NCI-H146 treated with DMSO at 0.1 percent for 48 hours (cell line): Measurements from ENCODE around the gene NPW.

Experiments
- DNase-seq: peaks from one replicate; lab custom pipeline; 2025; ENCODE audit not compliant: unreplicated experiment; lab: John Stamatoyannopoulos, UW

Gene NPW

DNA sequence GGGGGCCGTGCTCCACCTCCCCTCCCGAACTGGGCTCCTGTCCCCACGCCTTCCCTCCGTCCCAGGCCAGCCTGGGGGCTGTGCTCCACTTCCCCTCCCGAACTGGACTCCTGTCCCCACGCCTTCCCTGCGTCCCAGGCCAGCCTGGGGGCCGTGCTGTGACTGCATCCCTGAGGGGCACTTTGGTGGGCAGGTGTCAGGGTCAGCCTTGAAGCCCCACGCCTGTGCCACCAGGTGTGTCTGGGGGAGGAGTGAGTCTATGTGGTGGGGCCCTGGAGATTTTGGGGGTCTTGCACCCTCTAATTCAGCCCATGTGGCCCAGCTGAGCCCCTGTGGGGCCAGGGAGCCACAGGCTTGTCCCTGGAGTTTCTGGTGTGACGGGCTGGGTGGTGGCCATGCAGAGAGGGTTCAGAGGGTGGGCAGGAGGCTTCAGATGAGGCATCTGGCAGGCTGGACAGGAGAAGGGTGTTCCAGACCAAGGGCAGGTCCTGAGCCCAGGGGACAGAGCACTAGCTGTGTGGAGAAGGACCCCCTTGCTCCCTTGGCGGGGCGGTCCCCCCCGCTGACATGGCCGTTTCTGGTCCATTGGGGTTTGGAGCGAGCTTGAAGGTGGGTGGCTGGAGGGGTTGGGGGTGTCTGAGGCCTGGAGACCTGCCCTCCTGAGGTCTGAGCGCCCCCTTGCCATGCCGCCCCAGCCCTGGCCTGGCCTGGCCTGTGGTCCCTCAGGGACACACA lies 15.3 kb downstream of the NPW start:
- DNase-seq: no peak

DNA sequence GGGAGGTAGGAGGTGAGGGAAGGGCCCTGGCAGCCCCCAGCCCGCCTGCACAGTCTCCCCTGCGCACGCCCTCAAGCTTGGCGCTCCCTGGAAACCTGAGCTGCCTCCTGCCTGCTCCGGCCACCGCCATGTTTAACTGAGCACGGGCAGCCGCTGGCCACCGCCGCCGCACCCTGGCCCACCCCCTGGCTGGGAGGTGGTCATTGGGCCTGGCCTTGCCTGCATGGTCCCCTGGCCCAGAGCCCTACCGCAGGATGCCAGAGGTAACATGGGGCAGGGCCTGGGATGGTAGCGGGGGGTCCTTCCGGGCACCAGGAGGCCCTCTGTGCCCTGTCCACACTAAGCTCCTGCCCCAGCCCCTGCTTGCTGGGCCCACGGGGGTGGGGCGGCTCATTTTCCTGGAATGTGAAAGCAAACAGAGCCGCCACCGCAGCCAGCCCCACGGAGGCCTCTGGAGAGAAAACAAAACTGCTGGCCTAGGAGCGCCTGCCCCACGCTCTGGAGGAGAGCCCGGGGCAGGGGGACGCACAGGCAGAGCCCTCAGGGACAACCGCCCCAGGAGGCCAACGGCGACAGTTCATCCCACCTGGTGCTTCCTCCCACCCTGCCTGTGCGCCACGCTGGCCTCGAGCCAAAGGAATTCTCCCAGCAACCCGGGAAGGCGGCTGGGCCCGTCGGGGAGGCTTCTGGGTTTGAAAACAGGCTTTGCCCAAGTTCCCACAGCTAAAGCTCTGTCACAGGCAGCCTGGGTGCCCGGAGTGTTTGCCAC lies 16.0 kb downstream of the NPW start:
- peak; percentile 18 for DNase-seq

DNA sequence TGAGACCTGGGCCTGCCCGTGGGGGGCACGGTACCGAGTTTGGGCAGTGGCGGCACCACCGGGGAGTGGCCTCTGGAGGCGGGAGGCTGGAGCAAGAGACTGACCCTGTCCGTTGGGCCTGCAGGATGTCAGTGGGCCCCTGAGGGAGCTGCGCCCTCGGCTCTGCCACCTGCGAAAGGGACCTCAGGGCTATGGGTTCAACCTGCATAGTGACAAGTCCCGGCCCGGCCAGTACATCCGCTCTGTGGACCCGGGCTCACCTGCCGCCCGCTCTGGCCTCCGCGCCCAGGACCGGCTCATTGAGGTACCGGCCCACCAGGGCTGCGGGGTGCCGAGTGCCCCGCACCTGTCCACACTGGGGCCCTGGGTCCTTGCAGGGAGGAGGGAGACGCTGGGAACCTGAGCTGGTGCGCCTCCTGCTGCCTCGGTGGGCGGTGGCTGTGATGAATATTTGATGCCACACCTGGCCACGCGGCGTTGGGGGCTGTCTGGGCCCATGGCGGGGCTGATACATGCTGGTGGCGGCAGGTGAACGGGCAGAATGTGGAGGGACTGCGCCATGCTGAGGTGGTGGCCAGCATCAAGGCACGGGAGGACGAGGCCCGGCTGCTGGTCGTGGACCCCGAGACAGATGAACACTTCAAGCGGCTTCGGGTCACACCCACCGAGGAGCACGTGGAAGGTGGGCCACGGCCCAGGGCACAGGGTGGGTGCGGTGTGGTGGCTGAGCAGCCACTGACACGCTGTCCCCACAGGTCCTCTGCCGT lies 16.8 kb downstream of the NPW start:
- no peak for DNase-seq

DNA sequence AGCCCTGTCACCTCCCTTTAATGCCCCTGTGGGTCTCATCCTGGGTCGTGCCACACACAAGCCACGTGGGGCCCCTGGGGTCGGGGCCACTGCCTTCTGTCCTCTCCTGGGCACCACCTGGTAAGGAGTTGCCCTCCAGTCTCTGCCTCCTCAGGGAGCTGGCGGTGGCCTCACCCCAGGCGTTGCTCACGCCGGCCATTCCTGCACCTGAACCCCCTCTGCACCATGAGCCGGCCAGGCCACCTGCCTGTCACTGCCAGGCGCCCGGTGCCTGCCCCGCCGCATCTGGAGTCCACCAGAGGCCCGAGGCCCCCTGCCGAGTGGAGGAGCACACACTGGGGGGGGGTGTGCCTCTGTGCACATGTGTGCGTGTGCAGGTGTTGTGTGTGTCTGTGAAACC lies 17.5 kb downstream of the NPW start:
- DNase-seq: no peak

DNA sequence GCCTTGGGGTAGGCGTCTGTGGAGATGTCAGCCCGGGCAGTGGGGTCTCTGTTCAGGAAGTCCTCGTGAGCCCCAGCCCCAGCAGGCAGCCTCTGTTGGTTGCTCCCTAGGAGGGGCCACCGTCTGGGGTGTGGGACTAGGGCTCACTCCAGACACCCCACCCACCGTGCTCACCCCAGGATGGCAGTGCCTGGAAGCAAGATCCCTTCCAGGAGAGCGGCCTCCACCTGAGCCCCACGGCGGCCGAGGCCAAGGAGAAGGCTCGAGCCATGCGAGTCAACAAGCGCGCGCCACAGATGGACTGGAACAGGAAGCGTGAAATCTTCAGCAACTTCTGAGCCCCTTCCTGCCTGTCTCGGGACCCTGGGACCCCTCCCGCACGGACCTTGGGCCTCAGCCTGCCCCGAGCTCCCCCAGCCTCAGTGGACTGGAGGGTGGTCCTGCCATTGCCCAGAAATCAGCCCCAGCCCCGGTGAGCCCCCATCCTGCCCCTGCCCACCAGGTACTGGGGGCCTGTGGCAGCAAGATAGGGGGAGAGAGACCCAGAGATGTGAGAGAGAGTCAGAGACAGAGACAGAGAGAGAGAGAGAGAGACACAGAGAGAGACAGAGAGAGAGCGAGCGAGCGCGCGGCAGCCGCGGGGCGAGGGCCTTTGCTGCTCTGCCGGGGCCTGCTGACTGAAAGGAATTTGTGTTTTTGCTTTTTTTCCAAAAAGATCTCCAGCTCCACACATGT lies 18.2 kb downstream of the NPW start:
- DNase-seq: no peak

DNA sequence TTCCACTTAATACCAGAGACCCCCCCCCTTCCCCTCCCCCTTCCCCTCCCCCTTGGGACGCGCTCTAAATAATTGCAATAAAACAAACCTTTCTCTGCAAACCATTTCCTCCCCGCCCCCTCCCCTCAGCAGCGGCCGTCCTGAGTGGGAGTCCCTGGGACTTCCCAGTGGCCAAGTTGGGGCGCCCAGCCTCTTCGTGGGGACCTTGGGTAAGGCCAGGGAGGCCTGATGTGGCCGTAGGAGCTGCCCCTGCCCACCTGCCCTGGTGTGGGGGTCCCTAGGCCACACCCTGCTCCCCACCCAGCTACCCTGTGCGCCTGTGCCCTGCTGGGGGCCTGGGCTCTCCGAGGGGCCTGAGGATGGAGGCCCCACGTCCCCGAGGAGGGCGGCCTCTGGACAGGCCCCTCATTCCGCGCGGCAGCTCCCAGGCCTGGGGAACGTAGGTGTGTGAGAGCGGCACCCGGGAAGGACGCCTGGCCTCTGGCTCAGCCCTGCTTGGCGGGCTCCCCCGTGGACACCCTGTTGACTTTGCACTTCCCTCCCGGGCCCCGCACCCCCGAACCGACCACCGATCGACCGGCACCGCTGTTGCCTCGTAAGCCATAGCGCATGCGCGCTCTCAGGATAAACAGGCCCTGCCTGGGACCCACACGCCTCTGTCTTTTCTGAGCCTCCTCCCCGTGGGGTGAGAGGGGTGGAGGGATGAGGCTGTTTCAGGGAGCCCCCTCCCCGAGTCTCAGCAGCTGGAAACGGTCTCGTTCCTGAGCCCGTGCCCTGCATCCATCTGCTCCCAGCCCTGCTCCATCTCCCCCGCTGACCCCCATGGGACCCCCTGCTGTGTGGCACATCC lies 19.0 kb downstream of the NPW start:
- DNase-seq: no peak

DNA sequence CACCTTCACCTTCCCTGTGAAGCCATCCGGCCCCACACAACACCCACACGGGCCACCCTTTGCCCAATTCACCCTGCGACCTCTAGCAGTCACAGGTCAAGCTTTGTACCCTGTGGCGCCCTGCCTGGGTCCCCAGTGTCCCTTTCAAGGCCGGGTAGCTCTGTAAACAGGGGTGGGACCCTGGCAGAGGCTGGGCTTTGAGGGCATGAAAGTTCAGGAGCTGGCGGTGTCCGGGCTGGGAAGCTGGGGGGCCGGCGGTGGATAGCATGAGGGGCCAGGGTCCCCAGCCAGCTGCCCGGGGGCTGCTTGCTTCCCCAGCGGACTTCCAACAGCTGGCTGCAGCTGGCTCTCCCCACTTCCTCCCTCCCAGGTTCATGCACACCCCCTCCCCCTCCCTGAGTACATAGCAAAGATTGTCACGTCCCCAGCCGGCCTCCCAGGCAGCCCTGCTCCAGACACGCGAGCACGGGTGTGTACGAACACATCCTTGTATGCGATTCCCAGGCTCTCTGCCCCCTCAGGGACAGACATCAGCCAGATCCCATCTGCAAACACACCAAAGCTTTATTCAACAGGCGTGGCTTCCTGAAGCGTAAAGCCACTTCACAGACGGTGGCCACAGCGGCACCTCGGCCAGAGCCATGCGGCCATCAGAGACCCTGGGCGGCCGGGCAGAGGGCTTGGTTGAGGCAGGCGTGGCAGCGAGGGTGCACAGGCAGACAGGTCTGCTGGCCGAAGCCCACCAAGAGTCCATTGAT lies 19.9 kb downstream of the NPW start:
- no peak for DNase-seq

DNA sequence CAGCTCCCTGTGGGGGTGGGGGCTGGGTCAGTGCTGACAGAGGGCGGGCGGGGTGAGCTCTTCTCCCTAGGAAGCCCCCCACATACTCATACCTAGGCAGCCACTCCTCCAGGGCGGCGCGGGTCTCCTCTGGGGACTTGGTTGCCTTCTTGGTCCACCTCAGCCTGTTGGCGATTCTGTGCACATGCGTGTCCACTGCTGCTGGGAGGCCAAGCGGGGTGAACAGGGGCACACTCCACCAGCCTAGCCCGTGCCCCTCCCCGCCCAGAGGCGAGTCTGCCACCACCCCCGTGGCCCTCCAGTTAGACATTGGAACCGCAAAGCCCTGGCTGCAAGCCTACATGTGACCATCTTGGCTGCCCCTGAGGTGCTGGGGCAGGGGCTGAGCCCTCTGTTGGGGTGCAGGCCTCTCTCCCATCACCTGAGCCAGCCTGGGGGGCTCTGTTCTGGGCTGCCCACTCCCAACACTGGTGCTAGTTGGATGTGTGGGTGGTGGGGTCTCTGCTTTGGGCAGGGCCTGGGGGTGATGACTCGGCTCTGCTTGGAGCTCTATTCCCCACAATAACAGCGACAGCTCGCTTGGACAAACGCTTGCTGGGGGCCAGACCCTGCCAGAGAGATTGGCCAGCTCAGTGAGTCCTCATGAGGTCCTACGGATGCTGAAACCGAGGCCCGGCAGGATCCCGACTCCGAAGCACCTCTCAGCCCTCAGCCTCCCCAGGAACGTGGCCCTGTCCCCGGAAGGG lies 20.6 kb downstream of the NPW start:
- no peak for DNase-seq

DNA sequence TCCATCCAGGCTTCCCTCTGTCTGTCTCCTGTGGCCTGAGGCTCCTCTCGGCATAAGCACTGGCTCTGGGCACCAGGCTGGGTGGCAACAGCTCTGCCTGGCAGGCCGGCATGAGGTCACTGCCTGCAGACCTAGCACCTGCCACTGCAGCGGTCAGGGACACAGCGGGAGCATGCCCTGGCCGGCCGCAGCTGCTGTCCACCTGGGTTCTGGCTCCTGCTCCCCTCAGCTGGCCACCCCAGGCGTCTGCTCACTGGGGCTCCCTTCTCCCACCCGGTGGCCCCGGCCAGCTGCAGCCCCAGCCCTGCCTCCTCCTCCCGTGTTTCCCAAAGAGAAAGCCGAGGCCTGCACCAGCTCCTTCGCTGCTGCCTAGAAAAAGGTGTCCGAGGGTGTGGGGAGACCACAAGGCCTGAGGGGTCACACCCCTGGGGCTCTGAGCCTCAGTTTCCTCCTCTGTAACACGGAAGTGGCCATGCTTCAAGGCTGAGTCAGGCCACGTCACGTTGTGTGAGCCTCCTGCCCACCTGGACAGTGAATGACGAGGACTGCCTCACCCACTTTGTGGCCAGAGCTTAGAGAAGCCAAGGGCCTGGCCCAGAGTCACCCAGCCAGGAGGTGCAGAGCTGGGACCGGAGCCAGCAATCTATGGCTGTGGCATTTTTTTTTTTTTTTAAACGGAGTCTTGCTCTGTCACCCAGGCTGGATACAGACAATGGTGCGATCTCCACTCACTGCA lies 21.4 kb downstream of the NPW start:
- no peak for DNase-seq

DNA sequence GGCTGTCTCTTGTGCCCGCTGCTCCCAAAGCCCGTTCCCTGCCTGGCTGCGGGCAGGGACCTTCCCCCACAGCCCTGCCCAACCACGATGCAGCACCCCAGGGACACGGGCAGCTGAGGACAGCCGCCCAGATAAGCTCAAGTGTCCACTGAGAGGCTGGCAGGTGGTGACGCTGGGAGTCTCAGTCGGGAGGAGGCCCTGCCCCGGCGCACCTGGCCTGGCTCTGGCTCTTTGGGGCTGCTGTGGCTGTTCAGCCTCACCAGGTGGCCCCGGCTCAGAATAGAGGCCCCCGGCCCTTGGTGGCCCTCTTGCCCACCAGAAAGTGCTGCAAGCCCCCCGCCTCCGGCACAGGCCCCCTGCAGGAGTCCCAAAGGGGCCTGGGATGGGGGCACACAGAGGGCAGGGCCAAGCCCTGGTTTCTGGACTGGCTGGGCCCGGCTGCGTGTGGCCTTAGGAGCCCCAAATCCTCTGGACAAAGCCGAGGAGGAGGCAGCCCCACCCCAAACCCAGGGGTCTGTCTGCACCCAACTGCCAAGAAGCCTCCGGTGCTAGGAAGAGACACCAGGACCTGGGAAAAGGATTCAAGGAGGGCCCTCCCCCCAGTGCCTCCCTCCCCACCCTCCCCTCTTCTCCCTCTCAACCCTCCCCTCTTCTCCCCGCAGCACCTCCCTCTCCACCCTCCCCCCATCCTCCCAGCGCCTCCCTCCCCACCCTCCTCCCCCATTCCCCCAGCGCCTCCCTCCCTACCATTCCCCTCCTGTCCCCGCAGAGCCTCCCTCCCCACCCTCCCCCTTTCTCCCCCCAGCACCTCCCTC lies 22.8 kb downstream of the NPW start:
- DNase-seq: peak; percentile 60

DNA sequence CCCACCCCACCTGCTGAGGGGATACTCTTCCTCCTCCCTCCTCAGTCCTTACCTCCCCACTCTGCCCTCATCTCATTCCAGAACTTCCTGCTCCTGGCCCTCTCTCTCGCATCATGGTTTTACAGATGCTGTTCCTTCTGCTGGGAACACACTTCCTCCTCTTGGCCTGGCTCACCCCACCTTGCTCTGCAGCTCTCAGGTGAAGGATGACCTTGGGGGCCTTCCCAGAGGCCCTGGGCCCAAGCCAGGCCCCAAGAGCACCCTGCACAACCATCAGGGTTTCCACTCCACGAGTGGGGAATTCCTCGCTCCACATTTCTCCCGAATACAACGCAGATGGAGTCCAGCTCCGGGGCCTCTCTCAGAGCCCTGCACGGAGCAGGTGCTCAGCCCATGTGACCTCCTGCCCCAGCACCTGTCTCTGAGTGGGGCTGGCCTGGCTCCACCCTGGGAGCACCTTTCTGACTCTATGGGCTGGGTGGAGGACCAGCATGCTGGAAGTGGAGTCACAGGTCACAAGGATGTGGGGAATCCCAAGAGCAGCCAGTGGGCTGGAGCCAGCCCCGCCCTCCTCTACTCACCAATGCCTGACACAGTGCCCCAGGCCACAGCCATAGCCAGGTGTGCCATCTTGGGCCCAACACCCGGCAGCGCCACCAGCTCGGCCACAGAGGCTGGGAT lies 23.5 kb downstream of the NPW start:
- no peak for DNase-seq

DNA sequence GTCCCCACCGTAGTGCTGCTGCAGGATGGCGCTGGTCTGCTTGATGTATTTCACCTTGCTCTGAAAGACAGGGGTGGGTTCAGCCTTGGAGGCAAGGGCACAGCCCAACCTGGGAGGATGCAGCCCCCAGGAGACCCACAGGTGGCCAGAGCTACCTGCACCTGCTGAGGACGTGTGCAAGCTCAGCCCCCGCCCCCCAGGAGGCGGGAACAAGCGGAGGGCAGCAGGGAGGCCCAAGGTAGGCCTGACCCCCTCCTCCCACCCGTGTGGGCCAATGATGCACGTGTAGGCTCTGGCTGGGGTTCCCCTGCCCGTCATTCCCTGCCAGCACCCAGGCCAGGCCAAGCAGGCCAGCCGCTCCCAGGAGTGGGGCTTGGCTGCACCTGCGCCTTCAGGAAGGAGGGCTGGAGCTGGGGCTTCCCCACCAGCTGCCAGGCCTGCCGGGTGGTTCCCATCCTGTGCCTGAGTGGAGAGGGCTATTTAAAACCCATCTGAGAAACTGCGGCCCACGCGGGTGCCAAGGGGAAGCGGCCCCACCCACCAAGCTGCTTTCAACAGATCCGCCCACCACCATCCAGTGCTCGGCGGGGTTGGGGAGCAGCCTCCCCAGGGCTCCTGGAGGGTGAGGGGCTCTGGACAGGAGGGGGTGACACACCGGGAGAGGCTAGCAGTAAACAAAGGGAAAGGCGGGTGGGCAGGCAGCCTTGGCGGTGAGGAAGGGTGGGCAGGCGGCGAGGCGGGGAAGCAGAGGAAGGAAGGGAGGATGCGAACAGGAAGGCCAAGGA lies 24.3 kb downstream of the NPW start:
- DNase-seq: no peak

DNA sequence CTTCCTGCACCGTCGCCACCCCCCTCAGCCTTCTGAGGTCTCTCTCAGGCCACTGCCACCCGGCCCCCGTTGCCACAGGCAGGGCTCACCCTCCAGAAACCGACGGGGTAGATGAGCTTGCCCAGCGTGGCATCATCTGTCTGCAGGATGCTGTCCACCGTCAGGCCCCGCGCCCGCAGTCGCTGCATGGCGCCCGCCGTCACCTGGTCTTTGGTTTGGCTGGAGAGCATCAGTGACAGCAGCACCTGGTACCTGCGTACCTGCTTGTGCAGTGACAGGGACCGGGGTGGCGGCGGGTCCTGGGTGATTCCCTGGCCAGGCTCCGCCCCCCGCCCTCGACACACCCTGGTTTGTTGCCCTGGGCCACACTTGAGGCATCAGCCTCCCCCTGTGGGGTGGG lies 25.0 kb downstream of the NPW start:
- no peak for DNase-seq

DNA sequence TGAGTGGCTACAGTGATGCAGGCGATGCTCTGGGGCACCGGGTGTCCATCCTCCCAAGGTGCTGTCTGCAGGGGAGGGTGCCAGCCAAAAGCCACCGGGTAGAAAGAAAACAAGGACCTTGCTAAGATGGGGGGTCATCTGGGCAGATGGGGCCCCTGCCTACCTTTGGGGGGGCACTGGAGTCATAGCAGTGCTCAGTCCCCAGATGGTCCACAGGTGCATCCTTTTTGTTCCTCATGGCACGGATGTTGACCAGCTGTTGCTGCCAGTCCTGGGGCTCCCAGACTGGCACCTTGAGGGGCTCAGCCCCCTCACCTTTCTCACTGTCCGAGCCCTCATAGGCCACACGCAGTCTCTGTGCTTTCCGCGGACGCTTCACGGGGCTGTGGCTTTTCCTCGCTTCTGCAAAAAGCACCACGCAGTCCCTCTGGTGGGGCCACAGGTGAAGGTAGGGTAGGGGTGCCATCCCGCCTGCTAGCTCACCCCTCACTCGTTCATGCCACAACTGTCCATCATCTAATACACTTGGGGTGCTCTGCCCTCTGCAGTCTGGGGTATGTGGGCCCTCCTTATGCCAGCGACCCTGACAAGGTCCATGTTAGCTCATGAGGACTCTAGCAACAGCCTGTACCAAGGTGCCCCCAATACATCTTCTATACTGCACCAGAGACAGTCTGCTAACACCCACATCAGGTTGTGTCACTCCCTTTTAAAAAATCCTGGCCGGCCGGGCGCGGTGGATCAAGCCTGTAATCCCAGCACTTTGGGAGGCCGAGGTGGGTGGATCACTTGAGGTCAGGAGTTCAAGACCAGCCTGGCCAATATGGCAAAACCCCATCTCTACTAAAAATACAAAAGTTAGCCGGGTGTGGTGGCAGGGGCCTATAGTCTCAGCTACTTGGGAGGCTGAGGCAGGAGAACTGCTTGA lies 26.6 kb downstream of the NPW start:
- no peak for DNase-seq

DNA sequence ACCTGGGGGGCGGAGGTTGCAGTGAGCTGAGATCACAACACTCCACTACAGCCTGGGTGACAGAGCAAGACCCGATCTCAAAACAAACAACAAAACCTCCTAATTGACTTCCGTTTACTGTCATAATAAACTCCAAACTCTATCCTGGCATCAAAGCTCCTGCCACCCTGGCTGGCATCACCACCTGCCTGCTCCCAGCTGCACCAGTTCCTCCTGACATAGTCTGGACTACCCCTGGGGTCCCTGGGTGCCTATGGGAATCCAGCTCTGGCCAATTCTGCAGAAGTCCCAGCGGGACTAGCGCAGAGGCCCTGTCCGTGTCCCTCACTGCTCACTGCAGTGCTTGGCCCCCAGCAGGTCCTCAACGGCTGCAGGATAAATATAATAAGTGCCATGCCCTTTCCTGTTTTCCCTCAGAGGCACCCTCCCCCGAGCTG lies 27.3 kb downstream of the NPW start:
- DNase-seq: no peak
